Measurements from ENCODE around the gene CPEB3. TPM values are rescaled to one million over a fixed set of nuclear protein-coding genes. Genes with fewer than 3 reads are reported as not detected.

Gene CPEB3
- total RNA-seq, 2 donors from 2014 or later = 6.9 to 11.4 TPM

- H3K27me3 ChIP-seq = no peaks in the 10 kb centered on the region
- no peak overlapping the region for H3K4me3 ChIP-seq
- H3K36me3 ChIP-seq = no peaks in the 10 kb centered on the region
- no peak overlapping the region for H3K27ac ChIP-seq
- TF ChIP-seq, protein P1, sequence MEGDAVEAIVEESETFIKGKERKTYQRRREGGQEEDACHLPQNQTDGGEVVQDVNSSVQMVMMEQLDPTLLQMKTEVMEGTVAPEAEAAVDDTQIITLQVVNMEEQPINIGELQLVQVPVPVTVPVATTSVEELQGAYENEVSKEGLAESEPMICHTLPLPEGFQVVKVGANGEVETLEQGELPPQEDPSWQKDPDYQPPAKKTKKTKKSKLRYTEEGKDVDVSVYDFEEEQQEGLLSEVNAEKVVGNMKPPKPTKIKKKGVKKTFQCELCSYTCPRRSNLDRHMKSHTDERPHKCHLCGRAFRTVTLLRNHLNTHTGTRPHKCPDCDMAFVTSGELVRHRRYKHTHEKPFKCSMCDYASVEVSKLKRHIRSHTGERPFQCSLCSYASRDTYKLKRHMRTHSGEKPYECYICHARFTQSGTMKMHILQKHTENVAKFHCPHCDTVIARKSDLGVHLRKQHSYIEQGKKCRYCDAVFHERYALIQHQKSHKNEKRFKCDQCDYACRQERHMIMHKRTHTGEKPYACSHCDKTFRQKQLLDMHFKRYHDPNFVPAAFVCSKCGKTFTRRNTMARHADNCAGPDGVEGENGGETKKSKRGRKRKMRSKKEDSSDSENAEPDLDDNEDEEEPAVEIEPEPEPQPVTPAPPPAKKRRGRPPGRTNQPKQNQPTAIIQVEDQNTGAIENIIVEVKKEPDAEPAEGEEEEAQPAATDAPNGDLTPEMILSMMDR (IDR thresholded peaks at IDR 0.05) = no peak
- no peaks in the 10 kb centered on the region for H3K9me3 ChIP-seq
- no peak for DNase-seq (ENCODE audit: low spot score)
- peaks cover 0 to 8% of the 10 kb centered on the region in 2 donors for H3K4me1 ChIP-seq
These were observed 160.1 kb downstream of the CPEB3 start for GRCh38 chr10:92130622-92131274.

- Histone ChIP-seq H3K27ac (no peak overlapping the region), H3K4me1 (peaks cover 0 to 53% of the 10 kb centered on the region in 2 donors)
These were observed 164.7 kb downstream of the CPEB3 start for GRCh38 chr10:92126100-92126650.

DNA sequence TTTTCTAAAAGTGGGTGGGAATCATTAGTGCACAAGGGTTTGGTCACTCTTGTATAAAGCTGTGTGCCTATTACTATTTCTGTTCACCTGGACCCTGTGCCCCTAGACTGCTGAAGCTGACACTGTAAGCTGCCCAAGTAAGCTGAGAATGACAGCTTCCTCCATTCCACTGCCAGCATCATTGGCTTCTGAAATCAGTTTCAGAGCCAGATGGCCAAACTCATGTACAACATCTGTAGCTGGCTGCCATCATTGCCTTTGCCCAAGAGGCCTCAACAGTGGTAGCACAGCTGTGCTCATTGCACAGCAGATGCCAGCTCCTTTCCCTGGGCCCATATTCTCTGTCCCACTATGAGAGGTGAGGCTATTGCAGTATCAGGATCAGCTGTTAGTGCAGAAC lies 165.7 kb downstream of the CPEB3 start:
- Histone ChIP-seq H3K27ac (peak overlapping the region; percentile 69 to 71), H3K36me3 (no peaks in the 10 kb centered on the region), H3K4me1 (peaks cover 0 to 54% of the 10 kb centered on the region in 2 donors), H3K4me3 (no peak overlapping the region), H3K27me3 (no peaks in the 10 kb centered on the region), H3K9me3 (no peaks in the 10 kb centered on the region)
- no peak for DNase-seq (ENCODE audit: low spot score)
- TF ChIP-seq, protein P1 (IDR thresholded peaks at IDR 0.05) = no peak

More at GRCh38 chr10:92126100-92126650, 164.7 kb downstream of the CPEB3 start:
- Histone ChIP-seq H3K9me3 (no peaks in the 10 kb centered on the region), H3K4me3 (no peak overlapping the region), H3K36me3 (no peaks in the 10 kb centered on the region), H3K27me3 (no peaks in the 10 kb centered on the region)
- TF ChIP-seq, protein P1 (IDR thresholded peaks at IDR 0.05) = no peak
- no peak for DNase-seq (ENCODE audit: low spot score)

- H3K4me1 ChIP-seq = peaks cover 0 to 54% of the 10 kb centered on the region in 2 donors
These were observed 166.2 kb downstream of the CPEB3 start for GRCh38 chr10:92124616-92125143.

DNA sequence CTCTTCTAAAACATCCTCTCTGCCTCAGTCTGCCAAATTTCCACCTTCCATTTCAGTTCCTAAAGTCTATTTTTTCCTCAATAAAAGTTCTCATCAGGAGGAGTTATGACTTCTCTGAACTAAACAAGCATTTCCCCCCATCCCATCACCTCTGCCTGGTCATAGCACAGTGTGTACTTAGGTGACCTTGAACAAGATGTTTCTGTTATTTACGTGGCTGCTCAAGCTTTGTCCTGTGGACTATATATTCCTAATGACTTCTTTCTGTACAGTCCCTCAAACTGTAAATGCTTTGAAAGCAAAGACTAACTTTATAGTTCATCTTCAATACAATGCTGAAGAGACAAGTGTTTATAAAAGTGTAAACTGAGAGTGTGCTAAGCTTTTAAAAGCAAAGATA lies 166.9 kb downstream of the CPEB3 start:
- H3K4me3 ChIP-seq = no peak overlapping the region
- no peak for DNase-seq (ENCODE audit: low spot score)
- no peaks in the 10 kb centered on the region for H3K36me3 ChIP-seq
- H3K27me3 ChIP-seq = no peaks in the 10 kb centered on the region
- H3K9me3 ChIP-seq = no peaks in the 10 kb centered on the region
- TF ChIP-seq, protein P1 (IDR thresholded peaks at IDR 0.05) = no peak
- peak overlapping the region; percentile 69 to 71 for H3K27ac ChIP-seq
- H3K4me1 ChIP-seq = peaks cover 0 to 58% of the 10 kb centered on the region in 2 donors

More at GRCh38 chr10:92124616-92125143, 166.2 kb downstream of the CPEB3 start:
- peak overlapping the region; percentile 69 to 71 for H3K27ac ChIP-seq
- H3K27me3 ChIP-seq = no peaks in the 10 kb centered on the region
- no peaks in the 10 kb centered on the region for H3K36me3 ChIP-seq
- TF ChIP-seq, protein P1 (IDR thresholded peaks at IDR 0.05) = no peak
- no peak for DNase-seq (ENCODE audit: low spot score)
- H3K4me3 ChIP-seq = no peak overlapping the region
- H3K9me3 ChIP-seq = no peaks in the 10 kb centered on the region
